SJCRH30 (cell line): ENCODE measurements around the gene GLA. TPM values are rescaled to one million over a fixed set of nuclear protein-coding genes. Genes with fewer than 3 reads are reported as not detected.
A peak's percentile ranks its signal among the peaks of the same experiment; 100 is the strongest.

Experiments used
- DNase-seq, 2 experiments: peaks; one replicate each; pipeline ENCODE4 v3.0.0-alpha.2; 2015 to 2020
- H3K27ac ChIP-seq: fragments of 250-450 bp; sonication (Bioruptor Pico); 2 replicates; pipeline ENCODE4 v1.5.1; 2020; ENCODE audit warnings: mild to moderate bottlenecking, moderate library complexity
- H3K27me3 ChIP-seq: fragments of 250-450 bp; sonication (Bioruptor Pico); 2 replicates; pipeline ENCODE4 v1.5.1; 2020; ENCODE audit warnings: mild to moderate bottlenecking, moderate library complexity
- H3K36me3 ChIP-seq: fragments of 250-450 bp; sonication (Bioruptor Pico); 2 replicates; pipeline ENCODE4 v1.5.1; 2020; ENCODE audit warnings: mild to moderate bottlenecking, moderate library complexity
- H3K4me1 ChIP-seq: fragments of 250-450 bp; sonication (Bioruptor Pico); 2 replicates; pipeline ENCODE4 v1.5.1; 2020; ENCODE audit warnings: mild to moderate bottlenecking, moderate library complexity
- H3K4me3 ChIP-seq: fragments of 250-450 bp; sonication (Bioruptor Pico); 2 replicates; pipeline ENCODE4 v1.5.1; 2020; ENCODE audit warnings: mild to moderate bottlenecking, moderate library complexity
- H3K9me3 ChIP-seq: fragments of 250-450 bp; sonication (Bioruptor Pico); replicated peaks from 2 replicates; pipeline ENCODE4 v1.5.1; 2020; ENCODE audit warnings: mild to moderate bottlenecking, moderate library complexity
- total RNA-seq: library from RNA; depleted of rRNA; stranded (reverse); fragments of >200 nt; shearing (Covaris generic); gene quantifications from 2 replicates; pipeline ENCODE4 v1.2.3, GENCODE V29; 2014; rRNA removed

GLA gene
- total RNA-seq = 55.9 and 58.5 TPM in 2 replicates

DNA sequence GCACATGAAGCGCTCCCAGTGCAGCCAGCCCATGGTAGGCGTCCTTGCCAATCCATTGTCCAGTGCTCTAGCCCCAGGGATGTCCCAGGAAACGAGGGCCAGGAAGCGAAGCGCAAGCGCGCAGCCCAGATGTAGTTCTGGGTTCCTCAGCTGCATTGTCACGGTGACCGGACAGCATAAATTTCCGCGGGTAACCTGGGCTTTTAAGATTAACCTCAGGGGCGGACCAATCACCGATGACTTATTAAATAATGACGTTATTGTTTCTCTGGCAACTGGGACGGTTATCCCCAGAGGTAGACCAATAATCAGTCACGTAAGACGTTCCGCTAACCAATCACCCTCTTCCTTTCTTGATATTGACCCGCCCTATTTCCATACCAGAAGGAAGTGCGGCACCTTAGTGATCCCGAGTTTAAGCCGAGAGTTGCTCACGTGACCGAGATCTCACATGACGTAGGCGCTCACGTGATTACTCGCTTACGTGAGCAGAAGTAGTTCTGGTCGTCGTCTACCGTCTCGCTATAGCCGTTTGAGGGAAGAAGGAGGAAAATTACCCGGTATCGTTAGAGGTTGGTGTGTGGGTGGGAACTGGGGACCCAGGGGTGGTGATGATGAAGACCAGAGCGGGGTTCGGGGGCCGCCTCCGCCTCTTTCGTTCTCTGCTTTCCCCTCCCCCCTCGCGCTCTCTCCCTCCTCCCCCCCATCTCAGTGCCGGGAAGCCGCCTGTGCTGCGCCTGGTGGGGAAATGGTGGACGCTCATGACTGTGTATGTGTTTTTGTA lies at the start of gene GLA, which contains the start of gene HNRNPH2:
Gene GLA (minus strand): TSS at position 178 of the 784 bp plus-strand sequence. CDS start 22 bp downstream, at position 156.
Gene HNRNPH2 (plus strand): TSS at position 475 of the 784 bp plus-strand sequence. CDS start 3,767 bp downstream, outside the sequence.
- H3K27ac ChIP-seq = peak within 1 kb of the TSS; percentile 82
- H3K4me3 ChIP-seq = peak within 1 kb of the TSS; percentile 71
- peak; percentile 93 to 97 for DNase-seq
- H3K36me3 ChIP-seq = 0 out of 2 replicates have a peak, but pooled peaks cover 3% of the 10 kb centered on the region
- no peaks in the 10 kb centered on the region for H3K27me3 ChIP-seq
- no peaks in the 10 kb centered on the region for H3K4me1 ChIP-seq
- H3K9me3 ChIP-seq = no peaks in the 10 kb centered on the region

DNA sequence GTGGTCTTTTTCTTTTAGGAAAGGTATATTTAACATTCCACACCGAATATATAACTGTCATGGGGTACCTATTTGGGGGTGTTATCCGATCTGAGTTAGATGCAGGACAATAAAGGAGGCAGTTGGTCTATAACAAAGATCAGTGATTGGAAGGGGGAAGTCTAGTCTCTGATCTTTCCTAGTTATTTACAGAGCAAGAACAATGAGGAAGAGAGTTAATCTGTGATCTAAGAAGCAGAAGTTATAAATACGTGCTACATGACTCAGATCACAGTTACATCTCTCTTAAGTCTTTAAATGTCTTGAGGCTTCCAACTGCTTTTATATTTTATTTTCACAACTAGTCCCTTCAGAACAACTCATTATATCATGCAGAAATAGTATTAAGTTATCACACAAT lies 44.3 kb upstream of the GLA start:
- Histone ChIP-seq H3K4me1 (no peaks in the 10 kb centered on the region), H3K4me3 (no peak overlapping the region), H3K9me3 (no peaks in the 10 kb centered on the region; the same call in 1 of the 2 replicates), H3K27me3 (no peaks in the 10 kb centered on the region), H3K36me3 (no peaks in the 10 kb centered on the region), H3K27ac (no peak overlapping the region)
- DNase-seq = no peak

DNA sequence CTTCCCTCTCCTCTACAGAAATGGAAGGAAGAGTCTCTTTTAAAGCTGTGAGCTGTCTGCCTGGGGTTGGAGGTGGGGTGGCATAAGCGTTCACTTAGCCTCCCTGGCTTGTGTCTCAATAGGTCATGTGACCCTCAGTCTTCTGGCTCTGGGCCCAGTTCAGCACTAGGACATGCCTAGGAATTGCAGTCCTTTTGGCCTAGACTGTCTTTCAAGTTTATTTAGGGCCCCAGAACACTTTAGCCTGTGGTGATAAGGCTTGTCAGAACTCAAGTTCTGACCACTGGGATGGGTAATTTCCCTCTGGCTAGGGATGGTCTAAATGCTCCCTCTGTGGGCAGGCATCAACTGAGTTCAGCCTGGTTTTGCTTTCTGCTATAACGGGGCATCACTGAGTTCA lies 43.2 kb upstream of the GLA start:
- Histone ChIP-seq H3K27ac (no peak overlapping the region), H3K4me3 (no peak overlapping the region)
- DNase-seq = no peak

DNA sequence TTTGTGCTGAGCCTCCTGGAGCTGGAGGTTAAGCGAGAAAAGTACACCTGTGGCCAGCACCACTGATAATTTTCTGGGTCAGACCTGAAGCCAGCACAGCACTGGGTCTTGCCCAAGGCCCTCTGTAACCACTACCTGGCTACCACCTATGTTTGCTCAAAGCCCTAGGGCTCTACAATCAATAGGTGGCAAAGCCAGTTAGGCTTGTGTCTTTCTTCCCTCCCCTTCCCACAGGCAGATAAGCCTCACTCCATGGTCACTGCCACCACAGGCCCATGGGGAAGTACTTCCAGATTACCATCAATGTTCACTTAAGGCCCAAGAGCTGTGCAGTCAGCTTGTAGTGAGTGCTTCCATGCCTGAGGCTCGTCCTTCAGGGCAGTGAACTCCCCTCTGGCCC lies 42.4 kb upstream of the GLA start:
- Histone ChIP-seq H3K36me3 (no peaks in the 10 kb centered on the region), H3K27ac (no peak overlapping the region), H3K4me1 (no peaks in the 10 kb centered on the region), H3K9me3 (no peaks in the 10 kb centered on the region; the same call in 1 of the 2 replicates), H3K4me3 (no peak overlapping the region), H3K27me3 (no peaks in the 10 kb centered on the region)
- no peak for DNase-seq

More for the DNA sequence above, 43.2 kb upstream of the GLA start:
- Histone ChIP-seq H3K4me1 (no peaks in the 10 kb centered on the region), H3K9me3 (no peaks in the 10 kb centered on the region; the same call in 1 of the 2 replicates), H3K36me3 (no peaks in the 10 kb centered on the region), H3K27me3 (no peaks in the 10 kb centered on the region)

DNA sequence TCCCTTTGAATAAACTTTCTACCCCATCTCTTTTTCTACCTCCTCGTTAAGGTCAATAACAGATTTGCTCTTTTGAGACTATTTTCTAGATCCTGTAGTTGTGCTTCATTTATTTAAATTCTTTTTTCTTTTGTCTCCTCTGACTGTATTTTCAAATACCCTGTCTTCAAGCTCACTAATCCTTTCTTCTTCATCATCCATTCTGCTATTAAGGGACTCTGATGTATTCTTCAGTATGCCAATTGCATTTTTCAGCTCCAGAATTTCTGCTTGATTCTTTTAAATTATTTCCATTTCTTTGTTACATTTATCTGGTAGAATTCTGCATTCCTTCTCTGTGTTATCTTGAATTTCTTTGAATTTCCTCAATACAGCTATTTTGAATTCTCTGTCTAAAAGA lies 41.6 kb upstream of the GLA start:
- no peaks in the 10 kb centered on the region for H3K27me3 ChIP-seq
- no peaks in the 10 kb centered on the region for H3K4me1 ChIP-seq
- H3K9me3 ChIP-seq = no peaks in the 10 kb centered on the region; the same call in 1 of the 2 replicates
- H3K27ac ChIP-seq = no peak overlapping the region
- H3K4me3 ChIP-seq = no peak overlapping the region
- no peak for DNase-seq
- no peaks in the 10 kb centered on the region for H3K36me3 ChIP-seq

DNA sequence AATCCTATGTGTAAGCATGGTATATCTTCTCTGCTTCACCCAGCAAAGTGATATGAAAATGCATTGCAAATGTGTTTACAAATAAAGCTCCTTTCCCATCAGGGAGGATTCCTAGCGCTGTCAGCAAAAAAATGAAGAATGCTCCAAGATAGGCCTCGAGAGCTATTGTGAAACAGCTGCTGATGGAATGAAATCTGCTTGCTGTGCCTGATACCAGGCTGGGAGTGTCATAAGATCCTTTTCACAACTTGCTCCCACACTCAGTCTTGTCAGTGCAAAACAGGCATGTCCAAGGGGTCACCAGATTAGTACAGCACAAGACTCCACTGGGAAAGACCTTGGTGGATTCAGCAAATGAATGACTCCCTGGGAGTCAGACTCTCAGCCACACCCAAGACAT lies 34.4 kb upstream of the GLA start:
- Histone ChIP-seq H3K9me3 (no peaks in the 10 kb centered on the region), H3K27ac (no peak overlapping the region), H3K36me3 (peaks cover 3% of the 10 kb centered on the region; the same call in 1 of the 2 replicates), H3K27me3 (no peaks in the 10 kb centered on the region), H3K4me3 (no peak overlapping the region), H3K4me1 (no peaks in the 10 kb centered on the region)
- DNase-seq = no peak

DNA sequence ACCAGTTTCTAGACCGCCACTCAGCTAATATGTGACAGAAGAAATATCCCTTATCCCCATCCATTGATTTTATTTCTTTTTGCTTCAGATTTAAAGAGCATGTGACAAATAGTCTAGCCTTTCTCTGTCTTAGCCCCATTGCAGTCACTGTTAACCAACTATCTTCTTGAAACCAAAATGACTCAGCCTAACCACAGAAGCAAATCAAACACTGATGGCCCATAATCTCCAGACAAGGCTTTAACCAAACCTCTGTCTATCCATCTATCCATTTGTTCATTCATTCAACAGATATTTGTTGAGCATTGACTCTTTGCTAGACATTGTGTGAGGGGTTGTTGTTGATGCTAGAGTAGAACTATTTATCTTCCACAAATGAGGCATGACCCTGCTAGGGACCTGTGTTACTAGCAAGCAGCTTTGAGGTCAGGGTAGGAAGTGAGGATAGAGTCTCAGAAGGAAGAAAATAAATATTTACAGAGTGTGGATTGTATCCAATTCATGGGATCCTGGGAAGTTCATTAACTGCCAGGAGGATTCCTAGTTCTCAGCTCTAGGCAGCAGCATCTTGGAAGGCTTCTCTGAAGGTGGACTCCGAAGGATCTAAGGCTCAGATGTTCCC lies 22.8 kb upstream of the GLA start:
- DNase-seq = no peak
- Histone ChIP-seq H3K9me3 (peaks cover 3% of the 10 kb centered on the region; the same call in 1 of the 2 replicates), H3K36me3 (peaks cover 13% of the 10 kb centered on the region), H3K27ac (no peak overlapping the region), H3K4me1 (no peaks in the 10 kb centered on the region), H3K4me3 (no peak overlapping the region), H3K27me3 (no peaks in the 10 kb centered on the region)

DNA sequence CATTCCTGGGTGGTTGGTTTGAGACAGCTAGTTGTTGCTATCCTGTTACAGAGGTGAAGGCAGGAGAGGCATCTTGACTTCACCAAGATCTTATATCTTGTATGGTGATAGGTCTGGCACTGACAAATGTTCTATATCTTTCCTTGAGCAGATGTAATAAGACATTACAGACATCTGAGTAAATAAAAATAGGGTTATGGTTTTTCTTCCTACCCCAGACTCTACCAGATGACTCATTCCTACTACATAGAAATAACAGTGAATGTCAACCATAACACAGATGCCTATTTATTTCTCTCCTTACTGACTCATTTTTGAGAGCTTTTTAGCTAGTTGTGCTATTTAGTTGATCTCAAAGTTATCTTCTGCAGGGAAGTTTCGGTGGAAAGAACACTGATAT lies 22.2 kb upstream of the GLA start:
- Histone ChIP-seq H3K4me1 (no peaks in the 10 kb centered on the region), H3K36me3 (peaks cover 13% of the 10 kb centered on the region), H3K27ac (no peak overlapping the region), H3K4me3 (no peak overlapping the region), H3K9me3 (peaks cover 3% of the 10 kb centered on the region; the same call in 1 of the 2 replicates), H3K27me3 (no peaks in the 10 kb centered on the region)
- DNase-seq = no peak

DNA sequence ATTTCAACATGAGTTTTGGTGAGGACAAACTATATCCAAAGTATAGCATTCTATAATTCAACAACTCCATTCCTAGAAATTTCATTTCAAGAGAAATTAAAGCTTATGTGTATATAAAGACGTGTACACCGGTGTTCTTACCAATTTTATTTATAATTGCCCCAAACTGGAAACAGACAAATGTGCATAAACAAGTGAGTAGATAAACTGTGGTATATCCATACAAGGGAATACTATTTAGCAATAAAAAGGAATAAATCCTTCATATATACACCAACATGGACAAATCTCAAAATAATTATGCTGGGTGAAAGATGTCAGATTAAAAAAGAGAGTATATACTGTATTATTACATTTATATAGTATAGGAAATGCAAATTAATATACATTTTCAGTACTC lies 20.2 kb upstream of the GLA start:
- Histone ChIP-seq H3K36me3 (peaks cover 13% of the 10 kb centered on the region), H3K4me1 (no peaks in the 10 kb centered on the region), H3K9me3 (peaks cover 3% of the 10 kb centered on the region; the same call in 1 of the 2 replicates), H3K27ac (no peak overlapping the region), H3K27me3 (no peaks in the 10 kb centered on the region), H3K4me3 (no peak overlapping the region)
- no peak for DNase-seq

DNA sequence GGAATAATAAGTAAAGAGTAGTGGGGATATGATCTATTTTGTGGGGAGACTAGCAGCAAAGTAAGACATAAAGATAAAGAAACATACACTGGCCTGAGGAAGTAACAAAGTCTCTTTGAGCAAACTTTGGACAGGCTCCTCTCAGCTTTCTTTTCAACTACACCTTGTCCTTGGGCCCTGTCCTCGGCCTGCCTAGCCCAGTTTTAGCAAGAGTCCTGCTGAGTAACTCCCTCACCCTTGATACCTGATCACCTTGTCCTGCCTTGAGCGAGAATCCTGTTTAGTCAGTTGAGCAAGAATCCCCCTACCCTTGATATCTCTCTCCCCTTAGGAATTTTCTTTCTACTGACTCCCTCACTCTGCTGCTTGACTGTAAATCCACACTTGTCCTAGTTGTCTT lies 11.8 kb upstream of the GLA start:
- H3K36me3 ChIP-seq = no peaks in the 10 kb centered on the region
- no peak for DNase-seq
- H3K4me3 ChIP-seq = no peak overlapping the region
- H3K4me1 ChIP-seq = no peaks in the 10 kb centered on the region
- no peak overlapping the region for H3K27ac ChIP-seq
- H3K27me3 ChIP-seq = no peaks in the 10 kb centered on the region
- no peaks in the 10 kb centered on the region for H3K9me3 ChIP-seq

DNA sequence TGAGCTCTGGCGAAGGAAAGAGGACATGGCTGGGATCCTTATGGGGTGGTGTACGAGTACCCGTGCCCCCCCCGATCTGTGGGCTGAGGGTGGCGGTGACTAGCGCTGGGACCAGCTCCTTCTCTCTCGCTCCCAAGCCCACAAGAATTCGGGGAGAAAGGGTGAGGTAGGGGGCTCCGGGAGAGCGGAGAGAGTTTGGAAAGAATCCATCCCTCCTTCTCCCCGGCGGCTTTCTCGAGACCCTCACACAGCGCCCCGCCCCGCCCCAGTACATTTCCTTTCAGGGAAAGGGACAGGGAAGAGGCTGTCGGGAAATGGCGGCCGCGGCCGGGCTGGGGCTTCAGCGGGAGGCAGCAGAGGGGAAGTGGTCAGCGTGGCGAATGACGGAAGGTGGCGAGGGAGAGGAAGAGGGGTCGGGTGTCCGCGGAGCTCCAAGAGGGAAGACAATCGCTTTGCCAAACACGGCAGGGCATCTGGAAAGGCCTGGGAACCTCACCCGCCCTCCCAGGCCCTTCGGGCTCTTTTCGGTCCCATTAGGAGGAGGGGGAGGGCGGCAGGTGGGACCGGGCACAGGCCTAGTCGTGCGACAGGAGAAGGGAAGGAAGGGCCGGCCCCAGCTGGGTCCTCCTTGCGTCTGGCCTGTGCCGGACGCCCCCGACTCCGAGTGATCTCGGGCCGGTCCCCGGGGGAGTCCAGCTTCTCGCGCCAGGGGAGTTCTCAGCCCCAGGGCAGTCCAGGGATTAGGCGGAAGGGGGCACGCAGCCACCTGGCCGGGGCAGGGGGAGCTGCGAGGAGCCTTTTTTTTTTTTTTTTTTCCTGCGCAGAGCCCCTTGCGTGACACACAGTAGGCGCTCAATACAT lies 10.5 kb upstream of the GLA start:
- Histone ChIP-seq H3K27me3 (no peaks in the 10 kb centered on the region), H3K36me3 (0 out of 2 replicates have a peak, but pooled peaks cover 2% of the 10 kb centered on the region), H3K4me3 (peak overlapping the region; percentile 84), H3K4me1 (no peaks in the 10 kb centered on the region), H3K9me3 (no peaks in the 10 kb centered on the region), H3K27ac (peak overlapping the region; percentile 93)
- peak; percentile 81 to 83 for DNase-seq

DNA sequence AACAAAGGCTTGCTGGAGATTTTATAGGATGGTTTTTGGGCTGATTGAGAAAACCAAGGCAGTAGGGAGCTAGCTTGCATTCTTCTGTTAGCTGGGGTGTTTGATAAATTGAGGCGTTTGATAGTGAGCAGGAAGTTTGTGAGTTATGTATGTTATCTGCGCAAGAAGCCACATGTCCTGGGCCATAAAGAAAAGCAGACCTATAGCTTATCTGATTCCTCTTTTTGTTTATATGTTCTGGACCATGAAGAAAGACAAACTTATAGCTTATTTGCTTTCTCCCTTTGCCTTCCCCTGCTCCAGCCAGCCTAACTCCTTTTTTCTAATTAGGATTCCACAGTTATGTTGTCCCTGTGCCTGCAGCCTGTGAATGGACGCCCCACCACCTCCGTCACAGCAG lies 9.5 kb upstream of the GLA start:
- no peak for DNase-seq
- Histone ChIP-seq H3K4me3 (peak overlapping the region; percentile 84), H3K4me1 (no peaks in the 10 kb centered on the region), H3K27ac (peak overlapping the region; percentile 93; the same call in 1 of the 2 replicates), H3K27me3 (no peaks in the 10 kb centered on the region), H3K36me3 (0 out of 2 replicates have a peak, but pooled peaks cover 3% of the 10 kb centered on the region), H3K9me3 (no peaks in the 10 kb centered on the region)

DNA sequence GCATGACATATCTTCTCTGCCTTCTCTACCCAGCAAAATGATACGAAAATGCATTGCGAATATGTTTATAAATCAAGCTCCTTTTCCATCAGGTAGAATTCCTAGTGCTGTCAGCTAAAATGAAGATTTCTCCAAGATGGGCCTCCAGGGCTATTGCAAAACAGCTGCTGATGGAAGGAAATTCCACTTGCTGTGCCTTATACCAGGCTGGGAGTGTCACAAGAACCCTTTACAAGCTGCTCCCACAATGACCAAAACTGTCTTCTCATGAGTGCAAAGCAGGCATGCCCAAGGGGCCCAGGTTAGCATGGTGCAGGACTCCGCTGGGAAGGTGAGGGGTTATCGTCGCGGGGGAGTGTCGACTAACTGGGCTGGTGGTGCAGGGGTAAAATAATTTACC lies 9.0 kb upstream of the GLA start:
- Histone ChIP-seq H3K4me3 (no peak overlapping the region), H3K9me3 (no peaks in the 10 kb centered on the region), H3K4me1 (no peaks in the 10 kb centered on the region), H3K36me3 (0 out of 2 replicates have a peak, but pooled peaks cover 5% of the 10 kb centered on the region), H3K27ac (no peak overlapping the region), H3K27me3 (no peaks in the 10 kb centered on the region)
- no peak for DNase-seq
